SIG-M5 treated with dmso at 0.1 percent for 504 hours (cell line): ENCODE measurements around the gene KRT78.
"Not testable (repeated sequence)": the region's sequence is repeated elsewhere in the genome, so short reads cannot be mapped to it uniquely, and the experiment has no call there.

Source experiments
- DNase-seq: peaks from one replicate; lab custom pipeline; 2025; ENCODE audit not compliant: unreplicated experiment; lab: John Stamatoyannopoulos, UW

The KRT78 gene

GRCh38 chr12:52797529-52797894 is 51.3 kb downstream of the KRT78 start:
- DNase-seq: no peak

DNA sequence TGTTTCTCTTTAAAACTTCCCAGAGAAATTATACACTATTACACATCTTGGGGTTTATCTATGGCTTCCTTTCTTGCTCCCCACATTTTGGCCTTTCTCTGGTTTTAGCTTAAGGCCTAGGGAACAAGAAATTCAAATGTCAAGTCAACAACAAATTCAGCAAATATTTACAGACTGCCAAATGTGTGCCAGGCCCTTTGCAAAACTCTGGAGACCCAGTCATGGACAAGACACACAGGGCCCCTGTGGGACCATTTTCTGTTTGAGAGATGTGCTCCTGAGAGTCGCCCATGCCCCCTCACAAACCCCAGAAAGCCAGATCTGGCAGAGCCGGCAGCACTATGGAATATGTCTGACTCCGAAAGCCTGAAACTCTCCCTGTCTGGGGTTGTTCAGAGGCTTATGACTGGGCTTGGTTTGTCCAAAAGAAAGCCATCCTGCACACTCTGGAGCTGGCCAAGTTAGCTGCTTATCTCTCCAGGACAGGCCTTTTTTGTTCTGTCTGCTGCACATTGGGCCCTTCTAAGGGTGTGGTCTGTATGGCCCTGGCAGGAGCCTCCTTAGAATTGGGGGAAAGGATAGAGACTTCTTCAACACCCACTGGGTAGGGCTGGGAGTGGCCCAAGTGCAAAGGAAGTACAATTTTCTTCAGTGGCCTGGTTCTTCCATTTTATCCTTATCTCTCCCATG is 51.8 kb downstream of the KRT78 start:
- no peak for DNase-seq

GRCh38 chr12:52796429-52796794 is 52.4 kb downstream of the KRT78 start:
- no peak for DNase-seq

DNA sequence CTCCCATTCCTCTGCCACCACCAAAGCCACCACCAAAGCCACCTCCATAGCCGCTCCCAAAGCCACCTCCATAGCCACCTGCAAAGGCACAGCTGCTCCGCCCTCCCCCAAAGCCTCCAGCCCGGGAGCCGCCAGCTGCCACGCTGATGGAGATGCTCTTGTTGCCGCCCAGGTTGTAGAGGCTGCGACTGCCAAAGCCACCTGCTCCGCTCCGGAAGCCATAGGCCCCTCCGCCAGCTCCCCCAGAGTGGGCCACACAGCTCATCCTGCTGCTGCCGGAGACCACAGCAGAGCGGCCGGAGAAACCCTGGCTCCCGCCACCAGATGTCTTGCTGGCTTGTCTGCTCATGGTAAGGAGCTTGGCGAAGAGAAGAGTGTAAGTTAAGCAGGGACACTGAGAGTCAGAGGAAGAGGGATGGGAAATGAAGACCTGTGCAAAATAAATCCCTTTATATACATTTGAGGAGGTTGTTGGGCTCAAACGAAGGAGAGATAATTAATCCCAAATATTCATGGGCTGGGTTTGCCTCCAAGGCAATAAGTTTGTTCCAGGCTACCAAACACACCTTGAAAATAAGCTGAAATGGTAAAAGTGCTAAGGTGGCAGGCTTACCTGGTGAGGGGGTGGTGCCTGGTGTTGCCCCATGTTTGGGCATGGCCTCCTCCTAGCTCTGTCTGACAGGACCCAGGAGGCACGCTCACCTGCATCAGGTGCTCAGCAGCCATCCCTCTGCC is 52.9 kb downstream of the KRT78 start, which contains the start of gene KRT3:
TSS of gene KRT3 (minus strand) at position 424 of the 735 bp plus-strand sequence. CDS start at position 349, 75 bp downstream.
- no peak for DNase-seq

DNA sequence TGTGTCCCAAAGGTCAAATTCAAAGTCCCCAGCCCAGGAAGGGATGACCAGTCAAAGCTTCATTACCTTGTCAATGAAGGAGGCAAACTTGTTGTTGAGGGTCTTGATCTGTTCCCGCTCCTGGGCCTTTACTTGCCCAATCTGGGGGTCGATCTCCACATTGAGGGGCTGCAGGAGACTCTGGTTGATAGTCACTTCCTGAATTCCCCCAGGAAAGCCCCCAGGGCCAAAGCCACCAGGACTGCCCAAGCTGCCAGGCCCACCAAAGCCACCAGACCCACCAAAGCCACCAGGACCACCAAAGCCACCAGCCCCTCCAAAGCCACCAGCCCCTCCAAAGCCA is 53.5 kb downstream of the KRT78 start:
- DNase-seq: not testable (repeated sequence)

DNA sequence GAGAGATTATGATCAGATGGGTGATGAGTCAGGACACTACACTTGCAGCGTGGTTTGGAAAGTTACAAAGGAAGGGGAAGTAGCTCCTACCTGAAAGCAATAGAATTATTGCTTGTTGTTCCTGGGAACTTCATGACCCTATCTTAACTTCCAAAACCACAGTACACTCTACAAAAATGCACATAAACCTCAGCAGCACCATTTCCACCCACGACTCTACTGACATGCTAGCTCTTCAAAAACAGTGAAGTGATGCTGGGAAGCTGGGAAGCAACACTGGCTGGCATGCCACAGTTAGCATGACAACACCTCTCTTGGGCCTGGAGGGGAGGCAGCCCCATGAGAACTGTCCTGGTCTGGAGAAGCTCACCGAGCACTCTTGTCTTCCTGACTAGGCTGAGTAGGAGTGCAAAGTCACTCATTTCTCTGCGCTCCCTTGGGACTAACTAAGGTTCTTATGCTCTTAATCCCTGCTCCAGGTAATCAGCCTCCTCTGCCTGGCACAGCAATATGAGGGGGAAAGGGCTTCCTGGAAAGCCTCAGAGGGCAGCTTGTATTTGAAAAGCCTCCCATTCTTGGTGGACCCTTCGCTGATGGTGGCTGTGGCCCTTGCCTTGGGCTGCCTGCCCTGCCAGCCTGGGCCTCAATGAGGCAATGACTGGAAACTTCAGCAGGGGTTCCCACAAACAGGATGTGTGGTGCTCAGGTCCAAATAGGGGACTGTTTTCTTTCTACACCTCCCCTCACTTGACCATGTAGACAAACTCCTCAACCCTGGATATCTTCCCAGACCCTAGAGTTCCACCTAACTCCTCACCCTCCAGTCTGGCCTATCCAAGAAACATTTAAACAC is 54.1 kb downstream of the KRT78 start:
- DNase-seq: no peak

DNA sequence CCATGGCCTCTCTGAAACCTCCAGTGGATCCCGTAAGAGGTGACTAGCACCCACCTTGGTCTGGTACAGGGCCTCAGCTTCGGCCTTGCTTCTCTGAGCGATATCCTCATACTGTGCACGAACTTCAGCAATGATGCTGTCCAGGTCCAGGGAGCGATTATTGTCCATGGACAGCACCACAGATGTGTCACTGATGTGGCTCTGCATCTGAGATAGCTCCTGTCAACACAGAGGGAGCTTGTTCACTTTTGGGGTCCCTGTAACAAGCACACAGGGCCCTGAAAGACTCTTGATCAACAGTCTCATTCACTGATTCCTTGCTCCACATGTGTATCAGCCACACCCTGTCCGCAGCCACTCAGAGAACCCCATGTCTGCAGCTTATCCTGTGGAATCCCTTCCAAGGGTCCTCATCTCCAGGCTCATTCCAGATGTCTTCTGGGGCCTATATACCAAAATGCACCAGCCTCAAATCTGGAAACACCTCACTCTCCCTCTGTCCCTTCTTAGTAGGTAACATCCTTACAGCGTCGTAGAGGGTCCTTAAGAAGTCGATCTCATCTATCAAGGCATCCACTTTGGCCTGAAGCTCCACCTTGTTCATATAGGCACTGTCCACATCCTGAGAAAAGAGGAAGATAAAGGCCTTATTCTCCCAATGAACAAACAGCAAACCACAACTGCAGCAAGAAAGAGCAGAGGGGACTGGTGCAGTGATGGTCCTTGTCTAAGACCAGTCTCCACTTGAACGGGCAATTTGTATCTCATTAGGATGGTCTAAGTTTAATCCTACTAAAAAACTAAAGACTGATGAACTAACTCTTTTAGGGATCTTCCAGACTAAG is 56.4 kb downstream of the KRT78 start:
- no peak for DNase-seq

GRCh38 chr12:52791271-52792184 is 57.3 kb downstream of the KRT78 start:
- no peak for DNase-seq

DNA sequence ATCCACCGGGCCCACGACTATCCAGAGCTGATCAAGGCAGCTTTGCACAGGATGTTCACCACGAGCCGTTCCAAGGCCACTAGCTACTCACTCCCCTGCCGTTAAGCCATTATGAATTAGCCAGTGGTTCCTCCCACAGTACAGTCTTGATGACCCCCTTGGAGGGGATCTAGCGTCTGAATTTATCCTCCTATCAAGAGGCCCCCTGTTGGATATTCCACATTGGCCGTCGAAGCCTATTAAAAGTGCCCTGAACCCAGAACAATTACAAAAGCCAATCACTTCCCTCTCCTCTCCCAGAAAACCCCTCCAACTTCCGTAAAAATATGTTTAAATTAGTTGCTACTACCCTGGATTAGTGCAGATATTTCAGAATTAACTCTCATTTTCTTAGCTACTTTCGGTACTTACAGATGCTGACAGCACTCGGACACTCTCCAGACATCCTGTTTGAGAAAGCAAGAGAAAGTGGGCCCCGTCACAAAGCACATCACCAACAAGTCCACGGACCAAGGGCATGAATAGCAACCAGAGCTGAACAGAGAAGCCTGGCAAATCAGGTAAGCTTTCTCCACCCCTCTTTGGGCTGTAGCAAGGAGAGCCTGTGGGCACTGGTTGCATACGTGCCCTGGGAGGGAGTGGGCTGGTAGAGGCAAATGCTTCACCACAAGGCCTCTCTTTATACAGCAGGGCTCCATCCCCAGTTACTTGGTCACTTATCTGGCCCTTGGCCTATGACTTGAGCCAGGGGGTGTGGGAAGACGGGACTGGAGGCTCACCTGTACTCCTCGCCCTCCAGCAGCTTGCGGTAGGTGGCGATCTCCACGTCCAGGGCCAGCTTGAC is 58.1 kb downstream of the KRT78 start:
- DNase-seq: no peak

GRCh38 chr12:52789637-52790426 is 59.0 kb downstream of the KRT78 start:
- no peak for DNase-seq

- no peak for DNase-seq
Observed at GRCh38 chr12:52788876-52789636, 59.7 kb downstream of the KRT78 start.

DNA sequence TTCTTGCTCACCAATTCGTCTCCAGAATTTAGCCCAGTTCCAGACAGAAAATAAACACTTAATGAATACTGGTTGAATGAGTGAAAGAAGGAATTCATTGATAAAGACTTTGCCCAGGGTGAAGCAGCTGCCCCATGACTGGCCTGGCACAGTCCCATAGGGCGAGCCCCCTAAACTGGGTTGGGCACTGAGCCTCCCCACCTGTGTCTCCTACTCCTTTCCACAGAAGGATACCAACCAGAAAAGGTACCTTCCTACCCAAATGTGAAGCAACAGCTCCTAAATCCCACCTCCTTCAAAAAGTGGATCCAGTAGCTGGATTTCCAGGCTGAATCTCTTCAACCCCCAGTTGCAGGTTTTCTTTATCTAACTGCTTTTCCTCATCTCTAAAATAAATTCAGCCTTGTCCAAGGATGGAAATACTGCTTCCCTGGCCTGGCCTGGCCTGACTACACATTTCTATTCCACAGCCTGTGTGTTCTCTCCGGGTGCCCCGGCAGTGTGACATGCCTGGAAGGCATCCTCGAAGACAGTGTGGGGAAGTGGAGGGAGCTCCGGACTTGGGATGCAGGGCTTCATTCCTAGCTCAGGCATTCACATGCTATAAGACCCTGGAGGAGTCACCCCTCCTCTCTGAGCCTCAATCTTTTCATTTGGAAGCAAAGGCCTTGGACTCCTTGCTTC is 60.5 kb downstream of the KRT78 start:
- DNase-seq: no peak
